Daoy (cell line): ENCODE results near the gene SIL1. TPM values are rescaled to one million over a fixed set of nuclear protein-coding genes. Genes with fewer than 3 reads are reported as not detected.

Experiments used
- DNase-seq: peaks from one replicate; pipeline ENCODE4 v3.0.0-alpha.2; 2015; ENCODE audit warnings: low read depth
- total RNA-seq: library from RNA; depleted of rRNA; stranded (reverse); fragments of >200 nt; shearing (Covaris generic); gene quantifications from 2 replicates; pipeline ENCODE4 v1.2.3, GENCODE V29; 2014

The SIL1 gene
- total RNA-seq, 1 experiment from 2014 or later: 28.7 TPM

DNA sequence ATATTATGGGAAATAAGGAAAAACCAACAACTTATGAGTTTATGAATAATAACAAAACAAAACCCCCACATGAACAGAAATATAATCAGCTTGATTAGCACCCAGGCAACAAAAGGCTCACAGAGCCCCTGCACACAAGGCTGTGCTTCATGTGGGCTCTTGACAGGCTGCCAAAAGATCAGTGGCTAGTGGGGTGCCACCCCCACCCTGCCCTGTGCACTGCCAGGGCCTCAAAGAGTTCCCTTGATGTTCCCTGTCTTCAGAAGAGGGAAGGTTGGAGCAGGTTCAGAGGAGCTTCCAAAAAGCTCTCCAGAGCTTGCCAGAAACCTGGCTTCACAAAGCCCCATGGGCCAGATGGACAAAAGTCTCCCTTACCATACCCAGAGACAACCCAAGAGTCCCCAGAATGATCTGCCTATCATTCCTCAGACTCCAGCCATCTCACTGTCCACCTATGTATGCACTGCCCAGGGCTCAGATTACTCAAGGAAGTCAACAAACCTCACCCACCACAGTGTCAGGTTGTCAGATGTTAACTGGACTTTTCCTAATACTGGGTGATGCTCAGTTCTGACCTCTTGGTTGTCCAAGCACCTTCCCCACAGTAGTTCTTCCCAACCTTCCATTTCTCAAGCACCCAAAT, 87.5 kb downstream of the SIL1 start:
- DNase-seq: no peak

DNA sequence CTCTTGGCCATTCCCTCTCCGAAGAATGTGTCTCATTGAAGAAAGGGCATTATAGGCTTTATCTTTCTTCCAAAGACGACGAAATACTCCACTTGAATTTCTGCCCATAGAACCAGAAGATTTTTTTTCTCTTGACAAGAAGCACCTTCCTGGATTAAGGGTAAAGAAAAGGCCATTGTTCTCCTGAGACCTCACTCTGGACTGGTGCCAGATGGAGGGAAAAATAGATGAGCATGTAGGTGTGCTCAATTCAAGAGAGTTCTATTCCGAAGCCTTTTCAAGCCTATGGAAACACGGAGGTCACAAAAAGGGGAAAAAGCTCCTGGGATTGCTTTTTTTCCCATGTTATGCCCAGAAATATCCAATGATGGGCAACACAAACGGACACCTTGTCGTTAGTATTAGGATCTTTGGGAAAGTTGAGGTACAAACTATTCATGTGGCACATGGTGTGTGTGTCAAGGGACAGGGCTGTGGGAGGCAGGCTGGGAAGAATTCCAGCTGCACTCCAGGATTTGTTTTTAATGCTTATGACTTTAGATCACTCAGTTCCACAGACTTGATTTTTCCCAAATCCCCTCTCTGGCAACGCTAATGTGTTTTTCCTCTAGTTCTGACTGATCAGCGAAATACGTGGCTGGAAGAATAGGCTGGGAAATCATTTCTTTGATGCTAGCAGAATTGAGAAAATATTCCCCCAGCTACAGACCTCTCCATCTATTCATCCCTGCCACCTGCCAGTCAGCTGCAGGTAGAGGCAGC, 89.9 kb downstream of the SIL1 start:
- no peak for DNase-seq

DNA sequence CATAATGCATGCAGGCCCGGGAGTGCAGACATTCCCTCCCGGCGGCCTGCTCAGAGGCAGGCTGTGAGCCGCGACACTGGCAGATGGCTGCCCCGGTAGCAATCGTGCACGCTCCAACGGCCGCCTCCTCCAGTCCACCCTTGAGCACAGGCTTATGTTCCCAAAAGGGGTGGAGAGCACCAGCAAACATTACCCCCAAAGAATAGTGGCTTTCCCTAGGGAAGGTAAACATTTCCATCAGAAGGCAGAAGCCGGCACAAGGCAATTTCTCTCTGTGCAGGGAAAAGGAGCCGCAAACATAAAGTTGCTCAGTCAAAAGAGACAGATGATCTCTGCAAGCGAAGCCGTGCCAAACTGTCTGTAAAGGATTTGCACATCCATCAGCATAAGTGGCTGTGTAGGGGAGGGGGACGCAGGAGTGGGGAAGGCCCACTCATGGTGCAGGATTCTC, 92.5 kb downstream of the SIL1 start:
- no peak for DNase-seq

DNA sequence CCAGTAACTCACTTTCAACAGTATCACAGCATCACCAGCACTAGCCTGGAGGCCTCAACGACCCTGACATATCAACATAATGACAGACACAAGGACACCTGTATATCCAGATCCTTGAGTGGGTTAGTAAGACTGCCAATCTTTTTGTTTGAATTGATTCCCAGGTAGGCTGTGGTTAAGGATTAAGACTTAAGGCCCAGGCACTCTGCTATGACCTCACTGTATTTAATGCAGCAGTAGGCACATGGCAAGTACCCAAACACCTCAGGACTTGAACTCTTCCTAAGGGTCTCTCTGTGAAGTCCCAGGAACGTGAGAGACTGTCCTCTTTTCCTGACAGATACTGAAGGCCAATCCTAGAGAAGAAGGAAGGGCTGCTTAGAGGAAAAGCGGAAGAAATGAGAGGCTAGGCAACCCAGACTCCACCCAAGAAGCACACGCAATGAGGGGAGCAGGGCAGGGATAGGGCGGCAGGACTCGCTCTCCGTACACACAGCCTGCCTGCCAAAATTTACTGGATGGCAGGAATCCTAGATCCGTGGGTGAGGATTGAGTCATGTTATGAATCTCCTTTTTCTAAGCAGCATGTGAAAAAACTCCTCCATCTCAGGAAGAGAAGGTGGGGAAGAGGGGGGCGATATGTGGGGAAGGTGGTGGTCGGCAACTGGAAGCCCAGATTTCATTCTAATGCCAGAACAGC, 93.4 kb downstream of the SIL1 start:
- peak; percentile 89 for DNase-seq

DNA sequence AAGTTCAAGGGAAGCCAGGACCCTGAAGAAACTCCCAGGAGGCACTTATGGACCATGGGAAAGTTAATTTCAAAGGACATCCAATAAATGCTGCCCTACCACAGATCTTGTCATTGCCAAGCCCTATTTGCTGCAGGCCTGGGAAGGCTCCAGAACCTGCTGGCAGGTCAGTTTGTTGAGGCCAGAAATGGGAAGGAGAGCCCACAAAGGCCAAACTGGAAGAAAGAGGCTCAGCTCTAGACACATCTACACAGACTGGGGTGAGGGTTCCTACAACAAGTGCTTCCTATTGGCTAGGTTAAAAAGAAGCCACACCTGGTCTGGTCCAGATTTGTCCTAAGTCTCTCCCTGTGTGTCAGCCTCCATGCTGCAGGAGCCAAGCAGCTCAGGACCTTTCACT, 94.4 kb downstream of the SIL1 start:
- DNase-seq: no peak

DNA sequence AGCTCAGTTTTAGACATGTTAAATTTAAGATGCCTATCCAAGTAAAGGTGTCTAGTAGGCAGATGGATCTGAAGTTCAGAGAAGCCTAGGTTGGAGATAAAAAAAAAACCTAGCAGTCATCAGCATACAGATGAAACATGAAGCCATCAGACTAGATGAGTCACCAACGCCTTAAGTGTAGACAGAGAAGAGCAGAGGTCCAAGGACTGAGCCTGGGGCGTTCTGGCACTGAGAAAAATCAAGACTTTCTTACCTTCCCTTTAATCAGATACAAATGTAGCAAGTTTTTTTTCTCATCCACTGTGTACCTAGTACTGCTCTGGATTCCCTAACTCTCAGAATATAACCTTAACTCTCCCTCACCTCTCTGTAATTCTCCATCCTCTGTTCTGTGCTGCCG, 97.3 kb downstream of the SIL1 start:
- DNase-seq: peak; percentile 62

DNA sequence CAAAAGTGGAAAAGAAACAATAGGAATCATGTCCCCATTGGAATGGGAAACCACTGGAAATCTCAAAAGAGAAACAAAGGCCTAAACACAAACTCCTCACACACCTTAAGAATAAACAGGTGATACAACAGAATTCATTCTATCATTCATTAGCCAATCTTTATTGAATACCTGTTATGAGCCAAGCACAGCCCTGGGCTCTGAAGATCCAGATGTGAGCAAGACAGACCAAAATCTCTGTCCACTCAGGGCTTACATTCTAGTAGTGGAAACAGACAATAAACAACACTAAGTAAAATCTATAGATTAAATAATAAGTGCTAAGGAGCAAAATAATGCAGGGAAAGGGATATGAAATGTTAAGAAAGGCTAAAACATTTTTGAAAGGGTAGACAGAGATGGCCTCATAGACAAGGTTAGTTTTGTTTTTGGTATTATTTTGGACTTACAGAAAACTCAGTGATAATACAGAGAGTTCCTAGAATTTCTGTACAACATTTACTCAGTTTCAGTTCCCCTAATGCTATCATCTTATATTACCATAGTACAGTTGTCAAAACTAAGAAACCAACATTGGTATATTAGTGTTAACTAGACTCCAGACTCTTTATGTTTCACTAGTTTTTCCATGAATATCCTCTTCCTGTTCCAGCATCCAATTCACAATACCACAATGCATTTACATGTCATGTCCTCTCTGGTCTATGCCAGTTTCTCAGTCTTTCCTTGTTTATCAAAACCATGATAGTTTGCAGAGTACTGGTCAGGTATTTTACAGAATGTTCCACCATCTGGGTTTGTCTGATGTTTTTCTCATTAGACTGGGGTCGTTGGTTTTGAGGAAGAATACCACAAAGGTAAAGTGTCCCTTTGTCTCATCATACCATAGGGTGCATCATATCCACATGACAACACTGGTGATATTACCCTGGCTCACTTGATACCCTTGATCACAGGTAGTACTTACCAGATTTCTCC, 103.7 kb downstream of the SIL1 start:
- no peak for DNase-seq

DNA sequence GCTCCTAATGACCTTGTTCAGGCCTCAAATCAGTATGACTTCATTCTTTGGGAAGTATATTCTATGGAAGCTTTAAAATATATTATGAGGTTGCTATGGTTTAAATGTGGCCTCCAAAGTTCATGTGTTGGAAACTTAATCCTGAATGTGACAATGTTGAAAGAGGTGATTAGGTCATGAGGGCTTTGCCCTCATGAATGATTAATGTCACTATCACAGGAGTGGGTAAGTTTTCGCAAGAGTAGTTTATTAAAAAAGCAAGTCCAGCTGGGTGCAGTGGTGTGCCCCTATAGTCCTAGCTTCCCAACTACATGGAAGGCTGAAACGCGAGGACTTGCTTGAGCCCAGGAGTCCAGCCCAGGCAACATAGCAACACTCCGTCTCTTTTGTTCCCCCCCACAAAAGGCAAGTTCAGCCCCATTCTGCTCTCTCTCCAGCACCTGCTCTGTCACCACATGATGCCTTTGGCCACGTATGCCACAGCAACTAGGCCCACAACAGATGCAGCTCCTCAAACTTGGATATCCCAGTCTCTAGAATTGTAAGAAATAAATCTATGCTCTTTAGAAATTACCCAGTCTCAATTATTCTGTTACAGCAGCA, 105.3 kb downstream of the SIL1 start:
- DNase-seq: no peak

DNA sequence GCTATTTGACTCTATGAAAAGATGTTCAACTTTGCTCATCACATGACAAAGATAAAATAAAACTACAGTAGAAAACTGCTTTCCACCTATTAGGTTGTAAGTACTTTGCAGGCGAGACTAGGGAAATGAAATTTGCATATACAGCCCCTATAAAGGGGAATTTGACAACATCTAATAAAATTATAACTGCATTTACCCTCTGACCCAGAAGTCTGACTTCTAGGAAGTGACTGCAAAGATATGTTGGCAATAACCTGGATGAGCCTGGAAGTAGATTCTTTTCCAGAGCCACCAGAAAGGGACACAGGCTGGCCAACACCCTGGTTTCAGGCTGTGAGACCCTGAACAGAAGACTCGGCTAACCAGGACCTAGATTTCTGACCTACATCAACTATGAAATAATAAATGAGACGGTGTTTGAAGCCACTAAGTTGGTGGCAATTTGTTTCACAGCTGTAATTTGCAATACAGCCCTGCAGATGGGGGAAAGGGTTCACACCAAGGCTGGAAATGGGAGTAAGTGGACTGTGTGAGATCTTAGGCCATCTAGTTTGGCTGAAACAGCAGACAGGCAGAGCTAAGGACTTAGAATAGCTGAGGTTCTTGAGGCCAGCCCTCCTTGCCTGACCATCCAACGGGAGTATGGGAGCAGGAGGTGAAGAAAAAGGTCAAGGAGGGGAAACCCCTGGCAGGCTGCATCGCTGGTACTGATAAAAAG, 106.6 kb downstream of the SIL1 start:
- no peak for DNase-seq

DNA sequence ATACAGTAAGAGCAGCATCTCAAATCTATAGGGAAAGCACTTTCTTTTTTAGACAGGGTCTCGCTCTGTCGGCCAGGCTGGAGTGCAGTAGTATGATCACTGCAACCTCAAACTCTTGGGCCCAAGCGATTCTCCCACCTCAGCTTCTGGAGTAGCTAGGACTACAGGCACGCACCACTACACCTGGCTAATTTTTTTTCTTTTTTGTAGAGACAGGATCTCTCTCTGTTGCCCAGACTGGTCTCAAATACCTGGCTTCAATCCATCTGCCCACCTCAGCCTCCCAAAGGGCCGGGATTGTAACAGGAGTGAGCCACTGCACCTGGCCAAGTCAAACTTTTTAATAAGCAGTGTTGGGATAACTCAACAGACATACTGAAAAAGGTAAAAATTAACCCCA, 107.6 kb downstream of the SIL1 start:
- DNase-seq: no peak

DNA sequence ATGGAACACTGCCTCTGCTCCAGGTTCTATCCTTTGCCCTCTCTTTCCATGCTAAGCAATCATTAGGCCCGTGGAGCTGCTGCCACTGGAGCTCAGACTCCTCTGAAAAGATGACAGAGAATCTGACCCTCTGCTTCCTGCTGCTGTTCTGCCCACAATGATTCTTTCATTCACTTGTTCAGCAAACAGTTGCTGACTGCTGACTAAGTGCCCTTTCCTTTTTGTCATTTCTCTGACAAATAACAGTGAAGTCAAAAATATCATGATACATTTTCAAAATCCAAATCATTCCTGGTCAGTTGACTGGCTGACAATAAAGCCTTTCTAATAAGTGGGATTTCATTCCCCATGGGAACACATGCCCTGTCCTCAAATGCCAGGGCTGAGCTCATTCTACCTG, 110.1 kb downstream of the SIL1 start:
- no peak for DNase-seq

DNA sequence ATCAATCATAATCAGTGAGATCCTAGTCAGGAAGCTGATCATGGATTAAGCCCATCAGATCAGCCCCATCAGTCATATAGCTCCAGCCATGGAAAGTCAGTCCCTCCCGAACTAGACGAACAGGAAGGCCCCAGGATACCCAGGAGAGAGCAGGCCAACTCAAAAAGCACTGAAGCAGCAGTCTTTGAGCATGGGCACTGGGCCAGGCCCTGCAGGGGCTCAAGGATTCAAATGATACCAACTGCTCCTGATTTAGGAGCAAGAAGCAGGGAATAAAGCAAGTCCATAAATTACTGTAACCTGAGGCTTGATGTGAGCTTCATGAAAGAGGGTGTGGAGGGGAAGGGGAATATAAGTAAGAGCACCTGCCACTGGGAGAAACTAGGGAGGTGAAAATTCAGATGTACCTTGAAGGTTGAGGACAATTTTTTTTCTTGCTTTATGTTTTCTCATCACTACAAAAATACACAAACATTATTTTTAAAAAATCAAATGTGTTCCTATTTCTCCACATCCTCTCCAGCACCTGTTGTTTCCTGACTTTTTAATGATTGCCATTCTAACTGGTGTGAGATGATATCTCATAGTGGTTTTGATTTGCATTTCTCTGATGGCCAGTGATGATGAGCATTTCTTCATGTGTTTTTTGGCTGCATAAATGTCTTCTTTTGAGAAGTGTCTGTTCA, 115.2 kb downstream of the SIL1 start:
- no peak for DNase-seq

DNA sequence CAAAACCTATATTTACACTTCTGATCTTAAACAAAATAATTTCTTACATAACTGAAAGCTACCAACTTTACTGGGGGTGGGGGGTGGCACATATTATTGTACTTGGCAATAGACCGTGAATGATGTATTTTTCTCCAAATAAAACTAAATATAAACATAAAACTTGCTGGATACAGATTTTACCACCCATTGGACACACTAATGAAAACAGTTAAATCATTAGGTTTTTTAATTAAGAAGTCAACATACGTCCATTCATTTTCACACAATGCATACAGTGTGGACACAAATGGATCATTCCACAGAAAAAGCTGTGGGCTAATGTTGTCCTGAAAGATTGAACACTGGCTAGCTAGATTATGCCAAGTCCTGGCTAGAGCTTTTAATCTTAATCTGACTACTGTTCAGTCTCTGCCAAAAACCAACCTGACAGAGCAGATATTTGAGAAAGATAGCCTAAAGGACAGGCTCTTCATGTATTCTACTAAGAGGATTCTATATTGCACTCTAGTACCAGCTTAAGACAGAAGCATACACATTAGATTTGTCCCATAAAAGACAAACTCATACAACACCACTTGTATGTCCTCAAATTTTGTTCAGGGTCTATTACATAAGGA, 118.1 kb downstream of the SIL1 start:
- no peak for DNase-seq

DNA sequence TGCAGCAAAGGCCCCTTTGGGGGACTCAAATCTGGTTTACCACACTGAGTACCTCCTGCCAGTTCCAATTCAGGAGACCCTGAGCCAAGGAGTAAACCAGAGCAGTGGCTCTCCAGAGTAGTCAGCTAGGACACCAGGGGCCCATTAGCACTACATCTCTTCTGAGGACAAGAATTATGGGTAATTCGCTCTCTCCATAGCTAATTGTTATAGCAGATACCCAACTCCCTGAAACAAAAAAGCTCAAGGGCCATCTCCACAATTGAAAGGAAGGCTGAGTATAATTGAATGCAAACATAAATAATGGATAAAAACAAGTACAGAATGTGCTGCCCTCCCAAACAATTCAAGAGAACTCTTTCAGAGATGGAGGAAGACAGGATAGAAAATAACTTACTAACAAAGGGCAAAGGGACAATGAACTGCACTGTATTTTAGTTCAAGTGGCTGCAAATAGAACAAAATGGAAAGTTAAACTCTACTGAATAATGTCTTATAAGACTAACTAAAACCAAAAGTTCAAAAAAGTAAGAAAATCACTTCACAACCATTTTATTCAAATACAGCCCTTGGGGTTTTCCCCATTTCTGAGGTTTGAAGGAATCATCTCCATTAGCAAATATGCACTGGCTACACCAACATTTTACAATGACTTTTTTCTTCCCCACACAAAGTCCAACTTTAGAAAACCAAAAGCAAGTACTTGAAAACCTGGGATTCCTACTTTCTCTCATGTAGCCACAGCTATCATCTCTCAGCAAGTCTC, 118.8 kb downstream of the SIL1 start:
- DNase-seq: no peak

DNA sequence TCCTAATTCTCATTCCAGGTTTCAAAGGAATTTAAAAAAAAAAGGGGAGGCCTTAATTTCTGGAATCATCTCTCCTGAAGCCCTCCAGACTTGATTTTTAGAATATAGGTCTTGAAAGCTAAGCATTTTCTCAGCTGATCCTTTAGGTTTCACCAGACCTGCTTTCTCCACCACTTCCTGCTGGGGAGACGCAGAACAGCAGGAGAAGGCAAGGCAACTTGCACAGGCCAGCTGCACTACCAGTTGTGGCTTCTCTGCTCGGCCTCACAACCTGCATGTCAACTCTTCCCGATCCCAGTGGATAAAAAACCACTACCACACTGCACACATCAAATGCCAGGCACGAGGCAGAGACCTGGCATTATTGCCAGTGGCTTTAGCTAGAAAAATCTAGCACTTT, 119.8 kb downstream of the SIL1 start:
- no peak for DNase-seq

DNA sequence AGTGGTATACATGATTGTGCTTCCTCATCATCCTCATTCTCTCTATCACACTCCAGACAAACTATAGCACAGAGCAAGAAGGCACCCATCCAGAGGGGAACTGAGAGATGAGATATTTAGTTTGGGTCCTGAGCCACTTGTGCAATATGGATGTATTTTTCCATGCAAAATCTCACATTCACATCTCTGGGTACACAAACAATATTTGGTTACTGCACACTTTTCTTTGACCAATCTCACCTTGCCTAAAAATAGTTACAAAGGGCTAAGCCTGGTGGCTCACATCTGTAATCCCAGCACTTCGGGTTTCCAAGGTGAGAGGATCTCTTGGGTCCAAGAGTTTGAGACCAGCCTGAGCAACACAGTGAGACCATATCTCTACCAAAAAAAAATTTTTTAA, 120.3 kb downstream of the SIL1 start:
- no peak for DNase-seq

DNA sequence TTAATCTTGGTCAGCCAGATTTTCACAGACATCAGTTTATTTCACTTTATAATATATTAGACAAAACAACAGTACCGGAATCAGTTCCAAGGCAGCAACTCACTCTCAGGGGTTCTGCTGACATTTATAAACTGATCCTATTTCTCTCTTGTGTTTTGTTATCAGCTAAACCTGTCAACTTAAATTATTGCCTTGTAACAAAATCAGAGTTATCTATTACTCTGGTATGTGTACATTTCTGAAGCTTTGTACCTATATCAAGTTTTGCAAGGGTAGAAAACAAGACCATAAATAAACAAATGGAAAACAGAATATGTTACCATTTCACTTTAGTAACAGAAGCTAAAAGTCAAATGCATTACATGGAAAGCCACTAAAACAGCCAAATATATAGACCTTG, 122.1 kb downstream of the SIL1 start:
- DNase-seq: no peak

DNA sequence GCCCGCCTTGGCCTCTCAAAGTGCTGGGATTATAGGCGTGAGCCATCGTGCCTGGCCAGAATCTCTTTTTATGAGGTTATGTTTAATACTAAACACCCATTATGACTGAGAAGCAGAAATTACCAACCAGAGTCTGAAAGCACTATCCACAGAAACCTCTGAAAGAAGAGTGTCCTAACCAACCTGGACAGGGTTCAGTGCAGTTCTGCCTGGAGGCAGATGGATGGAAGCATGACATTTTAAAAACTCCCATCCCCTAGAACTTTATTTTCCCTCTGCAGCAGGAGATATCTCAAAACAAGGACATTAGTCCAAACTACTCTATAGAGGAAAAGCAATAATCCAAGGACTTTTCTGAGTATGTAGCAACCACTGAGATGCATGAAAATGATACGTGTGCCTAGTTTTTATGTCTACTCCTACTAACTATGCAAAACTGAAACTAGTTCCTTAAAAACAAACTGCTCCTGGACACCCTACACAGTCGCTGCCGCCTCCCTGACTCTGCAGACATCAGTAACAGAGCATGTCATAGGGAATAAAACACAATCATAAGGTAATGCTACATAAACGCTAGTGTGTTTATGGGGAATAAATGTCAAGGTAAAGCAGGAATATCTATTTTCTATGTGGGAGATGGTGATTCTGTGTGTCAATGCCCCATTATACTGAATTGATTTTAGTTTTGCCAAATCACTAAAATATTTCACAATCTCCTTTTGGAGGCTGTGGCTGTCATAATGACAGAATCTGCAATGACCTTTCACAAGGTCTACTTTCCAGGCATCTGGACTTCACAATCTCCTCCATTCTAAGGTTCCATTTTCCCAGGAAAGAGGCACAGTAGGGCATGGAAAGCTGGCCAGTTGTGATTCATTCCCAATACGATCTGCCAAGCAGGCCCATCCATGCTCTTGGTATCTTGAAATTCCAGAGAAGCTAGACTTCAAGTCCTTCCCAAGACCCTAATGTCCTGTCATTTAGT, 122.8 kb downstream of the SIL1 start:
- no peak for DNase-seq
